Activated effector memory CD4-positive, alpha-beta T cell treated with Interleukin-2 at 50 U/mL for 16 hours (primary cell): ENCODE results near the gene LDLRAD4.

Source experiments
- DNase-seq: peaks from one replicate; pipeline ENCODE4 v3.0.0-alpha.2; 2020

The LDLRAD4 gene

DNA sequence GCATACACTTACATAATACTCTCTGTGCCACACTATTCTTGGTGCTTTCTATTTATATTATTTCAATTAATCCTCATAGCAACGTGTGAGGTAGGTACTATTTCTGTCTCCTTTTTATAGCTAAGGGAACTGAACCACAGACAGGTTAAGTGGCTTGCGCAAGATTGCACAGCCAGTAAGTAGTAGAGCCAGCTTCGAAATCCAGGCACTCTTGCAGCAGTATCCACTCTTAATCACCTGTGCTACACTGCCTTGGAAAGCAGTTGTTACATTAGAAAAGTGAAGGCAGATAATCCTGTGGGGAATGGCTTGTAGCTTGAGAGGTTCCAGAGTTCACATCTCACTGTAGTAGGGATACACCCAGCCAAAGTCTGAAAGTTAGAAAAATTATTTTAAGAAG, 198.3 kb downstream of the LDLRAD4 start:
- DNase-seq, result no peak

DNA sequence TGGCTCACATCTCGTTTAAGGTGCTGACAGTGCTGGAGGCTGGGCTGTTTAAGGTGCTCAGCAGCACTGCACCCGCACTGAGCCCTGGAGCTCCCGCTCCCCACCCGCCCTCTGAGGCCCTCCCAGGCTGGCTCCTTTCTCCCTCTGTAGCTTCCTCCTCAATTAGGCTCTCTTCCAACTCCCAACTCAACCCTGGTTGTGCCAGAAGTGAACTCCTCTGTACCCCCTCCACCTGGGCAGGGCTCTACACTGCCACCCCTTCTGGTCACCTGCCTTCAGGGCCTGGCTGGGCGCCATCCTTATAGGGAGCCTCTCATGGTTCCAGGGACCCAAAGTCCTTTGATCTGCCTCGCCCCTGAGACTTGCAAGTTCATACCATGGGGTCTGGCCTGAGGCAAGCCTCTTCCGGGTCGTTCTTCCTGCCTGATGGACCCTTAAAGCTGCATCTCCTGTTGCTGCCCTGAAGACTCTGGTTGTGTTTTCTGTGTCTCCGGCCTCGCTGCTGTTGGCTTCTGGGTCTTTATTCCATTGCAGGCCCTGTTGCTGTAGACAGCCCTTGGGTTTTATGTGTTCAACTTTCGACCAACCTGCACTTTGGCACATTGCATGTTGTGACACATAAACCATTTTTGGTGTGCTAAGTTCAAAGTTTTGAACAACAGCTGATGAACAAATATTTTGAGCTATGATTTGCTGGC, 199.6 kb downstream of the LDLRAD4 start:
- no peak for DNase-seq

DNA sequence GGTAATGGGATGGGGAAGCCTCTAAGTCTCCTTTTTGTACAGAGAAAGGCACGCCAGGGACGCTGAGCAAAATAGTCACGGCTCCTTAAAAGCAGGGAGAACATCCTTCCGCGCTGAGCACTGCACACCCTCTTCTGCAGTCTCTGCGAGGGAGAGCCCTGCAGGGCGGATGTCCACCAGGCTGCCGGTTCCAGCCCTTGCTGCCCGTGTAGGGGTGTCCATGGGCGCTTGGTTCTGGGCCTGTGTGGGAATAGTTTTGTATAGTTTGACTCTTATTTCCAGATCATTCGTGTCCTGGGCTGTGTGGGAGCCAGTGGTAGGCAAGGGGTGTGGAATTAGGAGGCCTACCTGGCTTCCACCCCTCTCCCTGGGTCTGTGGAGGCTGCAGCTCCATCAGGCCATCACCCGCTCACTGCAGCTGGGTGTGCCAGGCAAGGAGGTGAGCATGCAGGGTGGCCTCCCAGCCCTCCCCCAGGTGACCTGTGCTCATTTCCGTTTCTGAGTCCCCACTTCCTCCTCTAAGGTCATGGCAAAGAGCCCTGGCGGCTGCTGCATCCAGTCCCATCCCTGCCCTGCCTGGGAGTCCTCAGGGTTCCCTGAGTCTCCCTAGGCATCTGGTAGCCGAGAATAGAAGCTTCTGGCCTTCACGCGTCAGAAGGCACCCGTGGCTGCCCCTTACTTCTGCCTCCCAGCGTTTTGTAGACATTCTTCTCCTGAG, 202.6 kb downstream of the LDLRAD4 start:
- DNase-seq, result no peak

DNA sequence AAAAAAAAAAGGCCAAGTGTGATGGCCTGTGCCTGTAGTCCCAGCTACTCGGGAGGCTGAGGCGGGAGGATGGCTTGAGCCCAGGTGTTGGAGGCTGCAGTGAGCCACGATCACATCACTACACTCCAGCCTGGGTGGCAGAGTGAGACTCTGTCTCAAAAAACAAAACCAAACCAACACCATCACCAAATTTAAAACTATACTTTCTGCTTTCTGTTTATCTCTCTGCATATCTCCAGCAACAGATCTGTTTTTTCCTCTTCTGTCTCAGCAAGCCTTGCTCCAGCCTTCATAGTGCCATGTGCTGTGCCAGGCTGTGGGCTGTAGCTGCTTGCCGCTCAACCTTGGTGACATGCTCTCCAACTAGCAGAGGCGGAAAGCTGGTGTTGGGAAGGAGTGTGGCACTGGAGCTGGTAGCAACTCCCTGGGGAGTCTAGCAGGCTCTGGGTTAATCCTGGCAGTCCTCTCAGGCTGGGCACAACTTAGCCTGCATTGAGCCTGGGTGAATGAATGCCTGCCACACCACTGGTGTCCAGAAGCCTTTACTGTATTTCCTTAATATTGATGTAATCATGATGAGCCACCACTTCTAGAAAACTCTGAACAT, 204.1 kb downstream of the LDLRAD4 start:
- DNase-seq, result no peak

DNA sequence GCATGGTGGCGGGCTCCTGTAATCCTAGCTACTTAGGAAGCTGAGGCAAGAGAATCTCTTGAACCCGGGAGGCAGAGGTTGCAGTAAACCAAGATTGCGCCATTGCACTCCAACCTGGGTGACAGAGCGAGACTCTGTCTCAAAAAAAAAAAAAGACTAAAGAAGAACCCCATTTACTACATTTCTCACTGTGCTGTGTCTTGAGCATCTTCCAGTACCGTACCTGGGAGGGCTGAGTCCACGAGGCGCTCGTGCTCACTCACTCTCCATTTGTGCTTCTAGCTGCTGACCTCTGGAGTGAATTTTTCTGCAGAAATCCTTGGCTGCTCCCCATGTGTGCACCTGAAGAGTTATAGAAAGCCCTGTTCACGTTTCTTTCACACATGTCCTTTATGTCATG, 204.8 kb downstream of the LDLRAD4 start:
- DNase-seq, result no peak

DNA sequence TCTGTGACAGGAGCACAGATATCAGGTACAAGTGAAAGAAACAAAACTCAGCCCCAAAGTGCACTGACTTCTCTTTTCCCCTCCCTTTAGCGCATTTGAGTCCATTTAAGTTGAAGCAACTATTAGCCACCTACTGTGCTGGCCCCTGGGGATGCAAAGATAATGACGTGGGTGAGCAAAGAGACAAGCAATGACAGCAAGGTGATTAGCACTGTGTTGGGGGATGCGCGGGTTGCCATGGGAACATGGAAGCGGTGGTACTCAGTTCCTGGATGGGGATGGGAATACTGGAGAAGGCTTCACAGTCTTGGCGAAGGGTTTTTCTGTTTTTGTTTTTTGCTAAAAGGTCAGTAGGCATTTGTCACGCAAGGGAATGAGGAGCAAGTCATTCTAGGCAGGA, 205.8 kb downstream of the LDLRAD4 start:
- DNase-seq, result no peak

DNA sequence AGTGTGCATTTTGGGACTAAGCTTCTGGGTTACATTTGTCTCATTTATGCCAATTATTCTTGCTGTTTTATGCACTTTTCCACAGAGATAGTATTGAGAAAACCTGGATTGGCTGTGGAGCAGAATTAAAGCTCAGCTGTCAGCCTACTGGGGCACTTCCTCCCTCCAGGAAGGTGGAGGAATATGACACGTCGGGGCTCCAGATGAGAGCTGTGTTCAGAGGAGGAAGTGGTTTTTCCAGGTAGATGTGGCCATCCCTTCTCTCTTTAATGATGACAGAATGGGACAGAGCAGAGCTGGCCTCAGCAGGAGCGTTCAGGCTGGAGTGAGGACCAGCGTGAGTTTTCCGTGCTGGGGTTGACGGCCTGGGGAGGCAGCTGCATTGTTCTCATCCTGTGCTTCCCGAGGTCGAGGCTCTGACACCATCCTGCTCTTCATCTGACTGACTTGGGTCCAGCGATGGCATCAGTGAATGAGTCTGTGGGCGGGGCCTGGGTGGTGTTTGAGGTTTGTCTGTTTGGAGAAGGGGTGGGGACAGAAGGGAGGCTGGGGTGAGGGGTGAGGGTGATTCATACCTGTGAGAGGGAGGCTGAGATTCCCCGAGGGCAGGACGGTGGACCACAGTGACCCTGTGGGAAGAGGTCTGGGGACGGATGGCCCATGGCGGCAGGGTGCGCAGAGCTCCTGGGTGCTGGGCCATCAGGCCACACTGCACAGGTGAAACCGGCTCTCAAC, 207.0 kb downstream of the LDLRAD4 start:
- DNase-seq, result no peak

DNA sequence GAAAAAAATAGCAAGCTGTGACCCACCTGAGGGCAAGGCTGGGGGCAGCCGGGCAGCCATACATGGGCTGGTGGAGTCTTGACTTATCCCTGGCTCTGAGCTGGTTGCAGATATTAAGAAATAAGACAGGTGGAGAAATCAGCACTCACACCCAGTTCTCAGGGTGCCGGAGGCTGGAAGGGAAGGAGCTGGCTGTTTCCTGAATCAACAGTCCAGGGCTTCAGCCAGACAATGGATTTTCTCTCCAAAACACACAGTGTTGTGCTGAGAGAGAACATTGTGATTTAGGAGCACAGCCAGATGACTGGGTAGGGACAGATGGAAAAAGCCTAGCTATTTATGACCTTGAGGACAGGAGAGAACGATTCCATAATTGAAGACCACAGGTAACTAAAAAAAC, 208.8 kb downstream of the LDLRAD4 start:
- no peak for DNase-seq

DNA sequence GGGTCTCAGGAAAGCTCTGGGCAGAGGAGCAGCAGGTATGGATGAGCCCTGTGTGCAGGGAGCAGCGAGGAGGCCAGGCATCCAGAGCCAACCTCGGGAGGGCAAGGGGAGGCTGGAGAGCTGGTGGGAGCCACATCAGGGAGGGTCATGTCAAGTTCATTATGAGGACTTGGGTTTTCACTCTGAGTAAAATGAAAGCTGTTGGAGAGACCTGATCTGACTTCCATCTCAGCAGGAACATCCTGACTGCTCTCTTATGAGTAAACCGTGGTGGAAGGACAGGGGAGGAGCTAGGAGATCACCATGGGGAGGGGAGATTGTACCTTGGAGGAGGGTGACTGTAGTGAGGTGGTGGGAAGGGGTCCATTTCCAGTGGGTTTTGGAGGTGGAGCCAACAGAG, 209.8 kb downstream of the LDLRAD4 start:
- DNase-seq, result no peak

DNA sequence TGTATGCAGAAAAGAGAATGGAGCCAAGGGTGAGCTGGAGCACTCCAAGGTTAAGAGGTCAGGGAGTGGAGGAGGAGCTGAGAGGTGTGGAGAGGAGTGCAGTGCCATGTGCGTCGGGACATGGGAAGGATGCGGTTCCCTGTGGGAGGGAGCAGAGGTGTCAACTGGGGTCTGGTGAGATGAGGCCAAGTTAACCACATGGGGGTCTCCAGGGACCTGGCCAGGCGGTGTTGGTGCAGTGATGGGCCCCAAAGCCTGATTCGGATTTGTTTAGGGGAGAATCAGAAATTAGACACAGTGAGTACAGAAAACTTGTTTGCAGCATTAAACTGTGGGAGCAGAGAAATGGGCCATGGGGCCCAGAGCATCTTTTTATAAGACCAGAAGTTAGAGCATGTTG, 210.5 kb downstream of the LDLRAD4 start:
- no peak for DNase-seq

DNA sequence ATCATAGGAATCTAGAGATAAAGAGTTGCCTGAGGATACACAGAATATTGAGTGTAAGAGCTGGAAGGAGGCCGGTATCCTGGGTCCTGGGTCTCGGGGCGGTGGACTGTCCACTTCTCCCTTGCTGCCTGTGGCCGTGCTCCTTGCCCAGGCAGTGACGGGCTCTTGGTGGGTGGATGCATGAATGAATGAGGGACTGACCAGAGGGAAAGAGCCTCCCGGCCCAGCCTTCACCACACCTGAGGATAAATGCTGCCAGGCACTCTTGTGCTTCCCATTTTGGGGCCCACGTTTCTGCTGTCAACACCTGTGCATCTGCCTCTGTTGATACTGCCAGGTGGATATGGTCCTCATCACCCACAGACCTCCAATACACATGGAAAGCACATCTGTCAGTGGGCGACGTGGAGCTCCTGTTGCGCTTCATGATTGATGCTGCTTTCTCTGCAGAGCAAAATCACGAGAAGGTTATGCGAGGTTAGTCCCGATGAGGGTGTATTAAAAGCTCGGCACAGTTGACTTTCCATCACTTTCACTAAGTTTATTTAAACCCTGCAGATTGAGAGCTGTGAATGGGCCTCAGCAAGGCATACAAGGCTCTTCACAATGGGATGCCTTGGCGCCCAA, 211.4 kb downstream of the LDLRAD4 start:
- no peak for DNase-seq

DNA sequence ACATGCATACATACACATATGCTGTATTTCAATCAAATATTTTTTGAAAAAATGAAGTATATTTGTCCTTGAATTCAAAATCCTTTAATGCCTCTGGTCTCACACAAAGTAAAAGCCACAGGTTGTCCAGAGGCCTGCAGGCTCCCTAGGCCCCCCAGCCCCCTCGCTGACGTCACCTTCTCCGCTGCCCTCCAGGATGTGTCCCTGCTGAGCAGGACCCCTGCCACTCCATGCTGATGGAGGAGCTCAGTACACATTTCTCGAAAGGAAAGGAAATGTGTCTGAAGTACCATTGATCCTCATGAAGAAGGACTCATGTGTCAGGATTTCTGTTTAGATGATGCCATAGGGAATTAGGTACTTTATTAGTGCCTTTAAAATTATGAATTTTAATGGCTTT, 212.1 kb downstream of the LDLRAD4 start:
- no peak for DNase-seq

DNA sequence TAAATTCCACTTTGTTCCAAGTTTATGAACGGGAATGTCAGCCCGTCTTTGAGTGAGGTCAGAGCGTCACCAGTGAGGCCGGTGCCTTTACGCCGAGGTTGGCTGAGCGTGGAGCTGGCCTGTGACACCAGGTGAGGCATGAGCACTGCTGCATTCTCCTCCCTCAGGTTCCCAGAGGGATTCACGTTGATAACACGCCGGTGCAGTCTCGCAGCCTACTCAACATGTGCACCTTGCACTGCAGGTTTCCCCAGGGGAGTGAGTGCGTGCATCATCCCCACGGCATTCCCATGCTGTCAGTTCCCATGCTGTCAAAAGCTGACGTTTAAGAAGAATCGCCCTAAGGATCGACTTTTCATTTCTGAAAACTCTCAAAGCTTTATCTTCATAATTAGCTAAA, 213.3 kb downstream of the LDLRAD4 start:
- DNase-seq, result no peak

DNA sequence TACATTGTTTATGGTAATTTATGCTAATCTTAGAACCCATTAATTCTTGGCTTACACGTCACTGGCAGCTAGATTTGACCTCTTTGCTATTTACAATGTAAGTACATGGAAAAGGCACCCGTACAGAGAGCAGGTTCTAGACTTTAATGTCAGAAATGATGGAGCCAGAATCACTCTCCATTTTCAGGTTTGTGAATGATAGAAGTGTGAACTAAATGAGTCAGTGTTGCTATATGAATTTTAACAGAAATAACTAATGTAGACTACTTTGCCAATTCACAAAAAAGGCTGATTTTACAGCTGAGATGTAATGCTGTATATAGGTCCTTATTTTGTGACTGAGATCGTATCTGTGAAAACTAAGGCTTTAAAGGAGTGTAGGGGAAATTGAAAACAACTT, 214.6 kb downstream of the LDLRAD4 start:
- DNase-seq, result no peak

DNA sequence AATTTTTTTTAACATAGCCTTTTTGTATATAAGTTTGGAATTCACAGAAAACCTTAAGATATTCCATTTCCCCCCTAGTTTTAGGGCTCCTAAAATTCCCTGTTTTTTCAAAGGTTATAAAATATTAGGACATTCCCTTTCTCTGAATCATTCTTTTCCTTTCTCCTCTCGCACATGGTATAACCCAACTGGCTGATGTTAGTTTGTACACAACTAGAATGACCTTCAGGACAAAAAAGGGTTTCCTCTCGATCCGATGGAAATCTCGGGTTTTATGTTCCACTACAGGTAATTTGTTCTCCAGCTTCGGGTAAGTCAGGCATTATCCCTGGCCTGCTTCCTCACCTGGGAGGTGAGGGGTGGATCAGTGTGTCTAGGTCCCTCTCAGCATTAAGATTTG, 215.1 kb downstream of the LDLRAD4 start:
- DNase-seq, result no peak

DNA sequence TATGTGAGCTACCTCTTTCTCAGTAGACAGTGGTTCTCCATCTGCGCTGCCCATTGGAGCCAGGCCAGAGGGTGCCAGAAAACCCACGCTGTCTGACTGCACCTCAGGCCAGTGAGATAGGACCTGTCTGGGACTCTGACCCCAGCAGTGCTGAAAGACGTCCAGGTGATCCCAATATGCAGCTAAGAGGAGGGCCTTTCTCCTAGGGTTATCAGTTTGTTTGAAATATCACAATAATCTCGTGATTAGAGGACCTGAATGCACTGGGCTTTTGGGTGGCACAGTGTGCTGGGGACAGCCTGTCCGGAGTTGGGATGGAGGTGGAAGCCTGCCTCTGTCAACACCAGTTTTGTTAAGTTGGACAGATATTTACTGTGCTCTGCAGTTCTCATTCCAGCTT, 216.3 kb downstream of the LDLRAD4 start:
- no peak for DNase-seq

DNA sequence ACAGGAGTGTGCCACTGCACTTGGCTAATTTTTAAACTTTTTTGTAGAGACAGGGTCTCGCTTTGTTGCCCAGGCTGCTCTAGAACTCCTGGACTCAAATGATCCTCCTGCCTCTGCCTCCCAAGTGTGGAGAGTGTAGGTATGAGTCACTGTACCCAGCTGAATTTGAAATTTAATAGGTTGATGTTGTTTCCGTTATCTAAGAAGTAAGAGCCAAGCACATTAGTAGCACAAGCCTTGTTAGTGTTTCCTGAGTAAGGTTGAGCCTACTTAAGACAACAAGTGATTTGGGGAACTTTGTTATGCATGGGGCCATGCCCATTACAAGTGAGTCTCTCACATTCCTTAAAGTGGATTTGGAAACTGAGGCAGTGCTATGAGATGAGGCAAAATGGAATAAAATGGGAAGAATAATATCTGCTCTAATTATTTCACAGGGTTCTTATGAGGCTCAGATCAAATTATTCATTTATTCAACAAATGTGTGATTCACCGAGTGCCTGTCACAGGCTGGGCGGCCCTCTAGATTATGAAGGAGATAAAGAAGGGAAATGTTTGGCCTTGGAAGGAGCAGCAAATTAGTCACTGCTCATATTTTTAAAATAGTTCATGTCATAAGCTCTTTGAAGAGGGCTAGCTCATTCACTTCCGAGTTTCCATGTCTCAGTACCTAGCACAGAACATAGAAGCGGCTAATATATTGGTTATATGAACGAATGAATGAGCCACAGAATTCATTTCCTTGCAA, 217.2 kb downstream of the LDLRAD4 start:
- no peak for DNase-seq

DNA sequence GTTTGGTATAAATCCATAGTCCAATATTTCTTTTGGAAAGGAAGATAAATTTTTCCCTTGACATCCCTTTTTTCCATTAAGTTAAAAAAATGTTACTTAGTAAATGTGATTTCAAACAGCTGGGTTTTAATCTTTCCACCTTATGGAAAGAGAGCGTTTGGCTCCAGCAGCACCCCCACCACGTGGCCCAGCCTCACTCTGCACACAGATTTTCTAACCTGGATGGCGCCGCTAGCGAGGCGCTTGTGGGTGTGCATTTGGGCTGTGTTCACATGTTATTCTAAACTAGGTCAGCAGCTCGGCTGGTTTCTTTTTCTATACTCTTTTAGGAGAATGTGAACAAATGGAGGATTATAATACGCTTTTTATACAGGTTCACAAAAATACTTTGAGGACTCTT, 218.0 kb downstream of the LDLRAD4 start:
- peak; percentile 44 for DNase-seq

DNA sequence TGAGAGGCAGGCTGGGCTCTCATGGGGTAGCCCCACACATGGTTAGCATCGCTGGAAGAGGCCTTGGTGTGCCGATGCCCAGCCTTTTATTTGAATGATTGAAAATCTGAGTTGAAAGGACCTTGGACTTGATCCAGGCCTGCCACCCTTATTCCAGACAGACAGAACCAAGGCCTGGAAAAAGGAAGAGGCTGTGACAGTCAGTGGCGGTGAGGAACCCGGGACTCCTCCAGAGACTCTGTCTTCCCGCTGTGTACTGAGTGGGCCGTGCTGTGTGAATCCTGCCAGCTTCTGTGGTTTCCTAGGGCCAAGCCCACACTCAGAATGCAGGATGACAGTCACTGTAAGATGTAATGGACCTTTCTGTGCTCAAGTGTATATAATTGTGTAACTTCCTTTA, 218.5 kb downstream of the LDLRAD4 start:
- DNase-seq, result no peak

DNA sequence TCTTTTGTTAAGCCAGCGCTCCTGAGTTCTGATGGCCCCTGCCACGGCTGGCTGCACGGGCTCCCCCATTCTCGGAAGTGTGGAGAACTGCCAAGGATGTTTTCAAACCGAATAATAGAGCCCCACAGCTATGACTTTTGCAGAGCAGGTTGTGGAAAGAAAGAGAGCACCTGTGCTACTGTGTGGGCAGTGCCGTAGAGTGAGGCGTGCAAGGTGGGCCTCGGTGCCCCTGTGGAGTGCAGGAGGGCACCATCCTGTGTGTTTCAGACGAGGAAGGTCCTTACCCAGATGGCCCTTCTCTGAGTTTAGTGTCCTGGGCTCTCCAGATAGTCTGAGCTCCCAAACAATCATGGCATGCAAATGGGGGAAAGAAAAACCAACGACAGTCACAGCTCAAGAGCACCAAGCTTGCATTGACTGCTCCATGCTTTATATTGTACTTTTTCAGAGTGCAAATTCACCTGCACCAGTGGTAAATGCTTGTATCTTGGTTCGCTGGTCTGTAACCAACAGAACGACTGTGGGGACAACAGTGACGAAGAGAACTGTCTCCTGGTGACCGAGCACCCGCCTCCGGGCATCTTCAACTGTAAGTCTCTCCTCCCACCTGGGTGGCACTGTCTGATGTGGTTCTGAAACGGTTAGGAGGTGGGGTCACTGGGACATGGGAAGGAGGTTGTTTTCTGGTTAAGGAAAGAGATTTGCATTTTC, 219.4 kb downstream of the LDLRAD4 start:
- peak; percentile 38 for DNase-seq

DNA sequence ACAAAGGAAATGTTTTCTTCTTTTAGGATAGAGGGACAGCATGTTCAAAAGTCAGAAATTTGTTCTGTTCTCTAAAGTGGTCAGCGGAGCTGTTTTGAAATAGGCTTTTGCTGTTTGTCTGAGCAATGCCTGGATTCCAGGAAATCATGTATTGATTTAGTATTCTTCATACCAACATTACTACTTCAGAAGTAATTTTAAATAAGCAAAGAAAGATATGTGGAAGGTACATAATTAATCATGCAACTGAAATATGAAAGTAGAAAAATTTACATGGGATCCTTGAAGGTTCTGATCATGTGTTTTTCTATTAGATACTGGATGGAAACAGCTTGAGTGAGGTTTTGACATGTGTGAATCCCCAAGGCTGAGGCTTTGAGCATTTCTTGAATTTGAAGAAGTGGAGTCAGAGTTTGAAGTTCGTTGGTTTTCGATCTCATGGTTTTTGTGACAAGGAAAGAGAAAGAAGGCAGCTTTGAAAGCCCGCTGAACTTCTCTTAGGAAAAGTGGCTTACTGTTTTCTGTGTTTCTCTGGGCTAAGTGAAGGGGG, 220.0 kb downstream of the LDLRAD4 start:
- DNase-seq, result no peak

DNA sequence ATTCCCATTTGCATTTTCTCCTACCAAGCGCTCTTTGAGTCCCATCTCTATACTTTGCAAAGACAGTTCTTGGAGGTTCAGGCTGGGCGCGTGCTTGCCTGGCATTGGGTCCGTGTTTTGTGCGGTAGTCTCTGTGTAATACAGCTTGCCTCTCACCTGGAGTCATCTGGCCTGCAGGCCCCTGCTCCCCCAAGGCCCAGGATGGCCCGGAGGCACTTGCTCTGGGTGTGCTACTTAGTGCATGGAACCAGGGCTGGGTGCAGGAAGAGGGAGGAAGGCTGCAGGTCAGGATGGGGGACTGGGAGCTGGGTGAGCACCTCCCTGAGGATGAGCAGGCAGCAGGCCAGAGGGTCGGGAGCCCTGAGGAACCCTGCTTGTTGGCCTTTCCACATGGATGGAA, 220.9 kb downstream of the LDLRAD4 start:
- DNase-seq, result no peak
